ENCODE measurements around the gene PDK4.

DNA sequence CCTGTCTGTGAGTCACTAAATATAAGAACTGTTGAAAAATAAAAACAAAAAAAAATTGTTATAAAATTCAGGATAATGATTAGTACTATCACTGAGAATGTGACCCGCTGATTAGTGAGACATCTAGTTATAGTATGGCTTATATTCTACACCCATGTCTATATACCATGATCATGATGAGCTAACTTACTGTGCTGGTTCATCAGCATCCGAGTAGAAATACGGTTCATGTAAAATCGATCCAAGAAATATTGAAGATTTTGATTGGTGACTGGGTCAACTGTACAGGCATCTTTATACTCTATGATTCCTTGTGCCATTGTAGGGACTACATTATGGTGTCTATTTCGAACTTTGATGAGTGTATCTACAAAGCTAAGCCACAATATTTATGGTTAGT lies 3.7 kb downstream of the PDK4 start:
- TF ChIP-seq POLR2AphosphoS5 (IDR thresholded peaks at IDR 0.05; ENCODE audit: low read depth, low read length) (no peak), REST (IDR thresholded peaks at IDR 0.05; ENCODE audit: insufficient read depth in 1 of 2, low read depth in 2 of 2, low read length in 2 of 2) (no peak), TAF1 (IDR thresholded peaks at IDR 0.05; ENCODE audit: borderline replicate concordance, insufficient read depth, low read length) (no peak), SIN3A (IDR thresholded peaks at IDR 0.05; ENCODE audit: borderline replicate concordance, insufficient read depth, low read length) (no peak)
